ENCODE data around the gene RPL27. TPM values are rescaled to one million over a fixed set of nuclear protein-coding genes. Genes with fewer than 3 reads are reported as not detected.

Gene RPL27
- total and polyA plus RNA-seq, 2 of the 13 experiments (the other 11 are each of a cell fraction or from before 2014, with no cell fraction given): 1,585 to 5,840 TPM

DNA sequence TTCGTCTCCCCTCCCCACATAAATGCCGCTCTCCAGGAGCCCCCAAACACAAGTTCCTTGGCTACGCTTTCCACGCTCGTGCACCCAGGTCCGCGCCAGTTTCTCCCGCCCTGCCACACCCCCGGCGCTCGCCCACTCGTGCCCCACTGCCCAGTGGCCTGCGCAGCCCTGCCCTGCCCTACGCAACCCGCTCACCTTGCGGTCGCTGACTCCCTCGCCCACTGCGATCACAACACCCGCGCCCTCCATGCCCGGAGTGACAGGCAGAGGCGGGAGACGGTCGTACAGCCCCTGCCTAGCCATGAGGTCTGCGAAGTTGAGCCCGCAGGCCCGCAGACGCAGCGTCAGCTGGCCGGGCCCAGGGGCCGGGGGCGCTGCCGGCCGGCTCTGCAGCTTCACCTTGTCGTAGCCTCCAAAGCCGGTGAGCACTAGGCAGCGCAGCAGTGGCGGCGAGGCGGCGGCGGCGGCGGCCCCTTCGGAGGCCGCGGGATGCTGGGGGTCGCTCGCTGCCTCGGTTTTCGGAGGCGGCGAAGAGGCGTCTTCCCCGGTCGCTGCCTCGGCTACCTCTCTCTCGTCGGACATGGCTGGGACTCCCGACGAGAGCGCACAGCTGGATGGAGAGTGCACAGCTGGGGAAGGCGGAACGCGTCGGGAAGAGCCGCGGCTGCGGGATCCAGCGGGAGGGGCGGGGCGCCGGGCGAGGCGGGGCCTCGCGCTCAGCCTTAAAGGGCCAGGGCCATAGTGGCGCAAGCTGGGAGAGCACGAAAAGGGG lies 23.7 kb downstream of the RPL27 start, which contains the start of gene VAT1 (continued):
- TF ChIP-seq, protein P1, sequence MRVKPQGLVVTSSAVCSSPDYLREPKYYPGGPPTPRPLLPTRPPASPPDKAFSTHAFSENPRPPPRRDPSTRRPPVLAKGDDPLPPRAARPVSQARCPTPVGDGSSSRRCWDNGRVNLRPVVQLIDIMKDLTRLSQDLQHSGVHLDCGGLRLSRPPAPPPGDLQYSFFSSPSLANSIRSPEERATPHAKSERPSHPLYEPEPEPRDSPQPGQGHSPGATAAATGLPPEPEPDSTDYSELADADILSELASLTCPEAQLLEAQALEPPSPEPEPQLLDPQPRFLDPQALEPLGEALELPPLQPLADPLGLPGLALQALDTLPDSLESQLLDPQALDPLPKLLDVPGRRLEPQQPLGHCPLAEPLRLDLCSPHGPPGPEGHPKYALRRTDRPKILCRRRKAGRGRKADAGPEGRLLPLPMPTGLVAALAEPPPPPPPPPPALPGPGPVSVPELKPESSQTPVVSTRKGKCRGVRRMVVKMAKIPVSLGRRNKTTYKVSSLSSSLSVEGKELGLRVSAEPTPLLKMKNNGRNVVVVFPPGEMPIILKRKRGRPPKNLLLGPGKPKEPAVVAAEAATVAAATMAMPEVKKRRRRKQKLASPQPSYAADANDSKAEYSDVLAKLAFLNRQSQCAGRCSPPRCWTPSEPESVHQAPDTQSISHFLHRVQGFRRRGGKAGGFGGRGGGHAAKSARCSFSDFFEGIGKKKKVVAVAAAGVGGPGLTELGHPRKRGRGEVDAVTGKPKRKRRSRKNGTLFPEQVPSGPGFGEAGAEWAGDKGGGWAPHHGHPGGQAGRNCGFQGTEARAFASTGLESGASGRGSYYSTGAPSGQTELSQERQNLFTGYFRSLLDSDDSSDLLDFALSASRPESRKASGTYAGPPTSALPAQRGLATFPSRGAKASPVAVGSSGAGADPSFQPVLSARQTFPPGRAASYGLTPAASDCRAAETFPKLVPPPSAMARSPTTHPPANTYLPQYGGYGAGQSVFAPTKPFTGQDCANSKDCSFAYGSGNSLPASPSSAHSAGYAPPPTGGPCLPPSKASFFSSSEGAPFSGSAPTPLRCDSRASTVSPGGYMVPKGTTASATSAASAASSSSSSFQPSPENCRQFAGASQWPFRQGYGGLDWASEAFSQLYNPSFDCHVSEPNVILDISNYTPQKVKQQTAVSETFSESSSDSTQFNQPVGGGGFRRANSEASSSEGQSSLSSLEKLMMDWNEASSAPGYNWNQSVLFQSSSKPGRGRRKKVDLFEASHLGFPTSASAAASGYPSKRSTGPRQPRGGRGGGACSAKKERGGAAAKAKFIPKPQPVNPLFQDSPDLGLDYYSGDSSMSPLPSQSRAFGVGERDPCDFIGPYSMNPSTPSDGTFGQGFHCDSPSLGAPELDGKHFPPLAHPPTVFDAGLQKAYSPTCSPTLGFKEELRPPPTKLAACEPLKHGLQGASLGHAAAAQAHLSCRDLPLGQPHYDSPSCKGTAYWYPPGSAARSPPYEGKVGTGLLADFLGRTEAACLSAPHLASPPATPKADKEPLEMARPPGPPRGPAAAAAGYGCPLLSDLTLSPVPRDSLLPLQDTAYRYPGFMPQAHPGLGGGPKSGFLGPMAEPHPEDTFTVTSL (CRISPR knock-in tag; IDR thresholded peaks at IDR 0.05; ENCODE audit: borderline replicate concordance): peak; percentile 56; the same call in 1 of the 2 replicates
- TF ChIP-seq, protein P2, sequence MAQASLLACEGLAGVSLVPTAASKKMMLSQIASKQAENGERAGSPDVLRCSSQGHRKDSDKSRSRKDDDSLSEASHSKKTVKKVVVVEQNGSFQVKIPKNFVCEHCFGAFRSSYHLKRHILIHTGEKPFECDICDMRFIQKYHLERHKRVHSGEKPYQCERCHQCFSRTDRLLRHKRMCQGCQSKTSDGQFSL (CRISPR knock-in tag; IDR thresholded peaks at IDR 0.05): no peak; the same call in 1 of the 2 replicates
- TF ChIP-seq, protein P3, sequence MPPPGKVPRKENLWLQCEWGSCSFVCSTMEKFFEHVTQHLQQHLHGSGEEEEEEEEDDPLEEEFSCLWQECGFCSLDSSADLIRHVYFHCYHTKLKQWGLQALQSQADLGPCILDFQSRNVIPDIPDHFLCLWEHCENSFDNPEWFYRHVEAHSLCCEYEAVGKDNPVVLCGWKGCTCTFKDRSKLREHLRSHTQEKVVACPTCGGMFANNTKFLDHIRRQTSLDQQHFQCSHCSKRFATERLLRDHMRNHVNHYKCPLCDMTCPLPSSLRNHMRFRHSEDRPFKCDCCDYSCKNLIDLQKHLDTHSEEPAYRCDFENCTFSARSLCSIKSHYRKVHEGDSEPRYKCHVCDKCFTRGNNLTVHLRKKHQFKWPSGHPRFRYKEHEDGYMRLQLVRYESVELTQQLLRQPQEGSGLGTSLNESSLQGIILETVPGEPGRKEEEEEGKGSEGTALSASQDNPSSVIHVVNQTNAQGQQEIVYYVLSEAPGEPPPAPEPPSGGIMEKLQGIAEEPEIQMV (CRISPR knock-in tag; IDR thresholded peaks at IDR 0.05; ENCODE audit: low read depth): peak; percentile 88
- TF ChIP-seq ZFP37 (CRISPR knock-in tag; IDR thresholded peaks at IDR 0.05; ENCODE audit: borderline replicate concordance) (0 out of 2 replicates have a peak, but pooled peaks have one; percentile 9), SOX6 (IDR thresholded peaks at IDR 0.05) (no peak), SOX6 (CRISPR knock-in tag; IDR thresholded peaks at IDR 0.05) (no peak; the same call in 1 of the 2 replicates), GLI4 (CRISPR knock-in tag; IDR thresholded peaks at IDR 0.05; ENCODE audit: borderline replicate concordance) (peak; percentile 81; the same call in 1 of the 2 replicates), MEF2D (CRISPR knock-in tag; IDR thresholded peaks at IDR 0.05) (no peak), GFI1 (CRISPR knock-in tag; IDR thresholded peaks at IDR 0.05; ENCODE audit: borderline replicate concordance) (no peak), DNMT1 (CRISPR knock-in tag; IDR thresholded peaks at IDR 0.05) (peak; percentile 71; the same call in 1 of the 2 replicates), ZNF460 (CRISPR knock-in tag; IDR thresholded peaks at IDR 0.05; ENCODE audit: borderline replicate concordance) (peak; percentile 32; the same call in 1 of the 2 replicates), PLRG1 (conservative IDR thresholded peaks at IDR 0.05) (no peak), RARG (CRISPR knock-in tag; IDR thresholded peaks at IDR 0.05; ENCODE audit: low read depth) (peak; percentile 51; the same call in 1 of the 2 replicates)
- TF ChIP-seq, protein P4, sequence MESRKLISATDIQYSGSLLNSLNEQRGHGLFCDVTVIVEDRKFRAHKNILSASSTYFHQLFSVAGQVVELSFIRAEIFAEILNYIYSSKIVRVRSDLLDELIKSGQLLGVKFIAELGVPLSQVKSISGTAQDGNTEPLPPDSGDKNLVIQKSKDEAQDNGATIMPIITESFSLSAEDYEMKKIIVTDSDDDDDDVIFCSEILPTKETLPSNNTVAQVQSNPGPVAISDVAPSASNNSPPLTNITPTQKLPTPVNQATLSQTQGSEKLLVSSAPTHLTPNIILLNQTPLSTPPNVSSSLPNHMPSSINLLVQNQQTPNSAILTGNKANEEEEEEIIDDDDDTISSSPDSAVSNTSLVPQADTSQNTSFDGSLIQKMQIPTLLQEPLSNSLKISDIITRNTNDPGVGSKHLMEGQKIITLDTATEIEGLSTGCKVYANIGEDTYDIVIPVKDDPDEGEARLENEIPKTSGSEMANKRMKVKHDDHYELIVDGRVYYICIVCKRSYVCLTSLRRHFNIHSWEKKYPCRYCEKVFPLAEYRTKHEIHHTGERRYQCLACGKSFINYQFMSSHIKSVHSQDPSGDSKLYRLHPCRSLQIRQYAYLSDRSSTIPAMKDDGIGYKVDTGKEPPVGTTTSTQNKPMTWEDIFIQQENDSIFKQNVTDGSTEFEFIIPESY (CRISPR knock-in tag; IDR thresholded peaks at IDR 0.05): no peak
- TF ChIP-seq, protein P5, sequence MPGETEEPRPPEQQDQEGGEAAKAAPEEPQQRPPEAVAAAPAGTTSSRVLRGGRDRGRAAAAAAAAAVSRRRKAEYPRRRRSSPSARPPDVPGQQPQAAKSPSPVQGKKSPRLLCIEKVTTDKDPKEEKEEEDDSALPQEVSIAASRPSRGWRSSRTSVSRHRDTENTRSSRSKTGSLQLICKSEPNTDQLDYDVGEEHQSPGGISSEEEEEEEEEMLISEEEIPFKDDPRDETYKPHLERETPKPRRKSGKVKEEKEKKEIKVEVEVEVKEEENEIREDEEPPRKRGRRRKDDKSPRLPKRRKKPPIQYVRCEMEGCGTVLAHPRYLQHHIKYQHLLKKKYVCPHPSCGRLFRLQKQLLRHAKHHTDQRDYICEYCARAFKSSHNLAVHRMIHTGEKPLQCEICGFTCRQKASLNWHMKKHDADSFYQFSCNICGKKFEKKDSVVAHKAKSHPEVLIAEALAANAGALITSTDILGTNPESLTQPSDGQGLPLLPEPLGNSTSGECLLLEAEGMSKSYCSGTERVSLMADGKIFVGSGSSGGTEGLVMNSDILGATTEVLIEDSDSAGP (CRISPR knock-in tag; IDR thresholded peaks at IDR 0.05; ENCODE audit: borderline replicate concordance): peak; percentile 100

Measured in HepG2 (cell line).